ENCODE measurements around the gene TMEM151B.

The TMEM151B gene

GRCh38 chr6:44255105-44255808 is 15.0 kb upstream of the TMEM151B start:
- DNase-seq (ENCODE audit: low spot score in 2 of 2) (no peak), ATAC-seq (peak; percentile 1)
- Mint-ChIP-seq H3K27ac (peak overlapping the region; percentile 100), H3K4me1 (peaks cover 80% of the 10 kb centered on the region), H3K36me3 (peaks cover 98% of the 10 kb centered on the region), H3K4me3 (peak overlapping the region; percentile 88), H3K9me3 (no peaks in the 10 kb centered on the region)

DNA sequence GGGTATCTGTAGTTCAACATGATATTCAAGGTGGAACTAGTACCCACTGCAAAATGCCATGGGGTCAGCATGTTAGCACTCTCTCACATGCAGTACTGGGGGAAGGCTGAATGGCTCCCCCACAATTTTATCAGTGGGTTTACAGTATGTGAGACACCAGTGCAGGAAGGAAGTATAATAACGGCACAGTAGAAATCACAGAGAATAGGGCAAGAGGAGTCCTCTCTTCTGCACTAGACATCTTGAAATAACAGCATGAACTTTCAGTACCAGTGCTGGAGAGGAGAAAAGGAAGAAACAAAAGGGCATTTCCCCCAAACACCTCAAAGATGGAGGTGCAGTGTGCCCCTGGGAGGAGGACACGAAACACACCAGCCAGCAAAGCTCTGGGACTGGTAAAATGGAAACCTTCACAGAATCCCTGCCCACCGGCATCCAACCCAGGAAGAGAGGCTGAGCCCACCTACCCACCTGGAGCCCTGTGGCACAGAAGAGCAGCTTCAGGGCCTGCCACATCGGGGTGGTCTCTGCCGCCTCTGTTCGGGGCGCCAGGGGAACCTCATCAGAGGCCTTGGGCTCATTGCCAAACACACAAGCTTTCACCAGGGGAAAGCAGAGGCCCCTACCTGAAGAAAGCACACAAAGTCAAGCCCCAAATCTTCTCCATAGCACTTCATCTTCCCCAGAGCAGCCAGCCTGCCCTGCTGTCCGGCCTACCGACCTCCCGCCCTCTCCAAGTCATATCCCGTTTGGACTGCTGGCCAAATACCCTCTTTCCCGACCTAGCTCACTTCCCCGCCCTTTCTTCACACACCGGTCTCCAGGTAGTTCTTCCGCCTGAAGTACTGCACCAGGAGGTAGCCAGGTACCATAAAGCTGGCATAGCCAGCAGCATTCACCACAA is 14.1 kb upstream of the TMEM151B start:
- peaks cover 78% of the 10 kb centered on the region for H3K4me1 Mint-ChIP-seq
- peak overlapping the region; percentile 100 for H3K27ac Mint-ChIP-seq
- H3K36me3 Mint-ChIP-seq = peaks cover 98% of the 10 kb centered on the region
- peak overlapping the region; percentile 88 for H3K4me3 Mint-ChIP-seq
- no peaks in the 10 kb centered on the region for H3K9me3 Mint-ChIP-seq
- DNase-seq (ENCODE audit: low spot score in 2 of 2) (peak in 1 of 2 donors; percentile 68), ATAC-seq (peak; percentile 6)

DNA sequence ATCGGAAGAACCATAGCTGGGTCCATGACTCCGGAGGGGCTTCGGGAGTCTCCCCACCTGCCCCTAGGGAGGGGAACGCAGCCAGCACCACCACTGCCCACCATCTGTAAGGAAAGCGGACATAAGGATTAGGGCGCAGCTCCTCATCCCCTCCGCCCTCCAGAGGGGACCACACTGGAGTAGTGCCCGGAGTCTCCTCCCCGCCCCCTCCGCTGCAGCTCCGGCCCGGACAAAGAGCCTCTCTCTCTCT is 13.6 kb upstream of the TMEM151B start:
- Mint-ChIP-seq H3K9me3 (no peaks in the 10 kb centered on the region), H3K4me3 (peak overlapping the region; percentile 88), H3K36me3 (peaks cover 98% of the 10 kb centered on the region), H3K4me1 (peaks cover 81% of the 10 kb centered on the region), H3K27ac (peak overlapping the region; percentile 100)
- DNase-seq (ENCODE audit: low spot score in 2 of 2) (no peak), ATAC-seq (peak; percentile 33)

DNA sequence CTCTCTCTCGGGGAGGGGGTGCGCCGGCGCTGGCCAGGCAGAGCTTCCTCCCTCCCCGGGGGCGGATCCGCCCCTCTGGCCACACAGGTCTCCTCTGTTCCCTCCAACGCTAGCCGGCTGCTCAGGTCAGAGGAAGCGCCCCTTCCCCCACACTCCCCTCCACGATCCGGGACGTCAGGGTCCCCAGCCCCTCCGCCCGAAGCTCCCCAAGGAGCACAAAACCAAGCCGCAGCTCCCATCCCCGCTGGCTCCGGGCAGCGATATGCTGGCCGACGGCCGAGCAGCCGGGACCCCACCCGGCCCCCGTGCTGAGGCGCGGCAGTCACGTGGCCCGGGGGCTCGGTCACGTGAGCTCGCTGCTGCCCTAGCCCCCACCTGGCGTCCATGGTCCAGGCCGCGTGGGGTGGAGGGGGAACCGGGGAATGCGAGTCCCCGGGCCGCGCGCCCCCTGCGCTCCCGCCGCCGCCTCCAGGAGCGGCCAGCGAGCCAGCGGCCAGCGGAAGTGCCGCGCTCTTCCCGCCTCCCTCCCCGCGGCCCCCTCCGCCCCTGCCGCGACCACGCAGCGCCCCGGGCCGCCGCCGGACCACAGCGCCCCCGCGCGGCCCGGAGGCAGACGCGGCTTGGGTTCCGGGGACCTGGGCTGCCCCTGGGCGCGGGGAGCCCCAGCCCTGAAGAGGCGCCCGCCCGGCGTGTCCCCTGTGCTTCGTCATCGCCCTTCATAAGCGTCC is 13.1 kb upstream of the TMEM151B start, which contains the start of gene SLC35B2:
Gene SLC35B2 (minus strand): TSS at position 504 of the 728 bp plus-strand sequence. CDS start 118 bp downstream, at position 386.
- H3K4me1 Mint-ChIP-seq = peaks cover 81% of the 10 kb centered on the region
- ATAC-seq (peak; percentile 78), DNase-seq (ENCODE audit: low spot score in 2 of 2) (peak; percentile 69 to 85)
- no peaks in the 10 kb centered on the region for H3K9me3 Mint-ChIP-seq
- H3K27ac Mint-ChIP-seq = peak within 1 kb of the TSS; percentile 100
- H3K36me3 Mint-ChIP-seq = peaks cover 98% of the 10 kb centered on the region
- H3K4me3 Mint-ChIP-seq = peak within 1 kb of the TSS; percentile 88

DNA sequence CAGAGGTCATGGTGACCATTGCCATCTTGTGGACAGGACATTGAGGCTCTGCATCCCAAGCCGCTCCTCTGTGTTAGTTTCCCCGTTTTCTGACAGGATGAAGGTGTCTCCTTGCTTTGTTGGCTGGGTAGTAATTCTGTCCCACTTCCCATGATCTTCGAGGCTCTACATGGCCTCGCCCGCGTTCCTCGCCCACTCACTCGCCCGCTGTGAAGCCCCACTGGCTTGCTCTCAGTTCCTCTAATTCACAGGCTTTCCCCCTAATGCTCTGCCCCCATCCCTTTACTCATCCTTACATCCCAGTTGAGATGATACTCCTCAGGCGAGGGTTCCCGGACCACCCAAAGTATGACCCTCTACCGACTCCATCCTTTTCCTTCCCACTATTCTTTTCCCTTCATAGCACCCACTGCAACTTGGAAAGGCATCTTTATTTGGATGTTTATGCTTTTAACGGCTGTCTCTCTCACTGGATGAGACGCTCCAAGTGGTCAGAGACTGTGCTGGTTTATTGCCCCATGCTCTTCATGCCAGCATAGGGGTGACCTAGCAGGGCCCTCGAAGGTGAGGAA is 12.4 kb upstream of the TMEM151B start:
- peaks cover 81% of the 10 kb centered on the region for H3K4me1 Mint-ChIP-seq
- no peaks in the 10 kb centered on the region for H3K9me3 Mint-ChIP-seq
- no peak for DNase-seq (ENCODE audit: low spot score in 2 of 2)
- H3K27ac Mint-ChIP-seq = peak overlapping the region; percentile 100
- ATAC-seq = peak; percentile 3
- H3K4me3 Mint-ChIP-seq = peak overlapping the region; percentile 88
- H3K36me3 Mint-ChIP-seq = peaks cover 98% of the 10 kb centered on the region

- Mint-ChIP-seq H3K27ac (peak overlapping the region; percentile 100), H3K9me3 (no peaks in the 10 kb centered on the region), H3K4me3 (peak overlapping the region; percentile 88), H3K4me1 (peaks cover 81% of the 10 kb centered on the region), H3K36me3 (peaks cover 93% of the 10 kb centered on the region)
- ATAC-seq (no peak), DNase-seq (ENCODE audit: low spot score in 2 of 2) (no peak)
These were observed 11.9 kb upstream of the TMEM151B start for GRCh38 chr6:44258325-44258863.

GRCh38 chr6:44258921-44259320 is 11.3 kb upstream of the TMEM151B start:
- no peak for ATAC-seq
- DNase-seq (ENCODE audit: low spot score in 2 of 2) = no peak
- H3K4me1 Mint-ChIP-seq = peaks cover 81% of the 10 kb centered on the region
- peaks cover 88% of the 10 kb centered on the region for H3K36me3 Mint-ChIP-seq
- peak overlapping the region; percentile 88 for H3K4me3 Mint-ChIP-seq
- no peaks in the 10 kb centered on the region for H3K9me3 Mint-ChIP-seq
- peak overlapping the region; percentile 100 for H3K27ac Mint-ChIP-seq

- ATAC-seq (no peak), DNase-seq (ENCODE audit: low spot score in 2 of 2) (no peak)
- peaks cover 83% of the 10 kb centered on the region for H3K36me3 Mint-ChIP-seq
- H3K4me1 Mint-ChIP-seq = peaks cover 79% of the 10 kb centered on the region
- H3K4me3 Mint-ChIP-seq = no peak overlapping the region
- no peaks in the 10 kb centered on the region for H3K9me3 Mint-ChIP-seq
- peak overlapping the region; percentile 40 for H3K27ac Mint-ChIP-seq
These were observed 10.2 kb upstream of the TMEM151B start for GRCh38 chr6:44260011-44260410.

DNA sequence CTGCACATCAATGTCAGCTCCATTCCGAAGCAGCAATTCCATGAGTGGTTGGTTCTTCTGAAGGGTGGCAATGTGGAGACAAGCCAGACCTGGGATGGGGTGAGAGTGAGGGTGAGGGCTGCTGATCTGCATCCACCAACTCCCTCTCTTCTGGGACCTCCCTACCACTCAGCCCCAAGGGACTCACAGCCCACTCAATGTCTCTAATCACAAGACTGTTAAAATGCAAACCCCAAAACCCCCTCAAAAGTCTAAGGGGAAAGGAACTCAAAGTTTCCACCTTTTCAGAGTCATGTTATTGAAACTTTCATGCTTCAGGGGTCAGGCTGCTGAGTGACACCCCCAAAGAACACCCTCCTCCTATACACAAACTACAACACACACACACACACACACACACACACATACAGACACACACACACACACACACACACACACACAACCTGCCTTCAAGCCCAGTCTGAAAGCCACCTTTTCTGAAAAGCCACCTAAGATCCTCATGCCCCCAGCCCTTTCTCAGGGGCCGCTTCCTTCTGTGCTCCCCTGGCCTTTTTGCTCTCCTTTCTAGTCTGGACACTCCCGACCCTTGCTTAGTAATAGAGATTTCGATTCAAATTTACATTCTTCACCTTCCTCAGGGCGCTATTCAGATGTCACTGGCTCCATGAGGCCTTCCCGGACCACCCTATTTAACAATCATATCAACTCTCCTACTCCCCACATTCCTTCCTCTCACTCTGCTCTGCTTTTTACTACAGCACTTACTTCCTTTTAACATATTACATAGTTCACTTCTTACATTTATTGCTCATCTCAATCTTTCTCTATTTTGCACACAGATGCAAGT is 9.6 kb upstream of the TMEM151B start:
- Mint-ChIP-seq H3K27ac (peak overlapping the region; percentile 40), H3K4me3 (peak overlapping the region; percentile 1), H3K4me1 (peaks cover 72% of the 10 kb centered on the region), H3K36me3 (peaks cover 80% of the 10 kb centered on the region), H3K9me3 (no peaks in the 10 kb centered on the region)
- DNase-seq (ENCODE audit: low spot score in 2 of 2) (no peak), ATAC-seq (no peak)

GRCh38 chr6:44261581-44261980 is 8.7 kb upstream of the TMEM151B start:
- Mint-ChIP-seq H3K27ac (peak overlapping the region; percentile 98), H3K4me1 (peaks cover 70% of the 10 kb centered on the region), H3K4me3 (peak overlapping the region; percentile 98), H3K36me3 (peaks cover 79% of the 10 kb centered on the region), H3K9me3 (no peaks in the 10 kb centered on the region)
- DNase-seq (ENCODE audit: low spot score in 2 of 2) = no peak
- no peak for ATAC-seq

GRCh38 chr6:44262467-44263353 is 7.5 kb upstream of the TMEM151B start:
- peak; percentile 1 for ATAC-seq
- Mint-ChIP-seq H3K4me3 (peak overlapping the region; percentile 98), H3K4me1 (peaks cover 71% of the 10 kb centered on the region), H3K36me3 (peaks cover 76% of the 10 kb centered on the region), H3K9me3 (no peaks in the 10 kb centered on the region), H3K27ac (peak overlapping the region; percentile 98)
- DNase-seq (ENCODE audit: low spot score in 2 of 2) = no peak

- Mint-ChIP-seq H3K4me3 (peak overlapping the region; percentile 98), H3K36me3 (peaks cover 68% of the 10 kb centered on the region), H3K9me3 (no peaks in the 10 kb centered on the region), H3K27ac (peak overlapping the region; percentile 98), H3K4me1 (peaks cover 63% of the 10 kb centered on the region)
- ATAC-seq (peak; percentile 52), DNase-seq (ENCODE audit: low spot score in 2 of 2) (peak in 1 of 2 donors; percentile 76)
These were observed 6.7 kb upstream of the TMEM151B start for GRCh38 chr6:44263354-44264100.
